ENCODE data around the gene SPSB3.

The SPSB3 gene

DNA sequence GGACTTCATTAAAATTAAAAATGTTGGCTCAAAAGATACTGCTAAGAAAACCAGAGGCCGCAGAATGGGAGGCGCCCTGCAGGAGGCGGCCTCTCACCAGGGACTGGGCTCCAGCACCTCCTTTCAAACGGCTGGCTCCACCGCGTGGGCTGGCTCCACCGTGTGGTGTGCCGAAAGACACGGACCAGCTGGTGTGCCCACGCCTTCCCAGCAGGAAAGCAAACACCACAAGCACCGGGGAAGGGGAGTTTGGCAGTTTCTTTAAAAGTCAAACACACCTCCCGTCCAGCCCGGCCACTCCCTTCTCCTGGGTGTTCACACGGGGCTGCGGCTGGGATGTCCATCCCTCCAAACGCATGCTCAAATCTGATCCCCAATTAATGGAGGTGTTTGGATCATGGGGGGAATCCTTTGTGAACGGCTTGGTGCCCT lies 30.4 kb upstream of the SPSB3 start:
- TF ChIP-seq, protein P1, sequence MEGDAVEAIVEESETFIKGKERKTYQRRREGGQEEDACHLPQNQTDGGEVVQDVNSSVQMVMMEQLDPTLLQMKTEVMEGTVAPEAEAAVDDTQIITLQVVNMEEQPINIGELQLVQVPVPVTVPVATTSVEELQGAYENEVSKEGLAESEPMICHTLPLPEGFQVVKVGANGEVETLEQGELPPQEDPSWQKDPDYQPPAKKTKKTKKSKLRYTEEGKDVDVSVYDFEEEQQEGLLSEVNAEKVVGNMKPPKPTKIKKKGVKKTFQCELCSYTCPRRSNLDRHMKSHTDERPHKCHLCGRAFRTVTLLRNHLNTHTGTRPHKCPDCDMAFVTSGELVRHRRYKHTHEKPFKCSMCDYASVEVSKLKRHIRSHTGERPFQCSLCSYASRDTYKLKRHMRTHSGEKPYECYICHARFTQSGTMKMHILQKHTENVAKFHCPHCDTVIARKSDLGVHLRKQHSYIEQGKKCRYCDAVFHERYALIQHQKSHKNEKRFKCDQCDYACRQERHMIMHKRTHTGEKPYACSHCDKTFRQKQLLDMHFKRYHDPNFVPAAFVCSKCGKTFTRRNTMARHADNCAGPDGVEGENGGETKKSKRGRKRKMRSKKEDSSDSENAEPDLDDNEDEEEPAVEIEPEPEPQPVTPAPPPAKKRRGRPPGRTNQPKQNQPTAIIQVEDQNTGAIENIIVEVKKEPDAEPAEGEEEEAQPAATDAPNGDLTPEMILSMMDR (IDR thresholded peaks at IDR 0.05), result no peak
- no peaks in the 10 kb centered on the region for H3K4me1 ChIP-seq
- no peaks in the 10 kb centered on the region for H3K27me3 ChIP-seq
- intact Hi-C loops (cut with DNase I; ENCODE audit: low total_unique reads), result no loop called here
- no peak for DNase-seq
- H3K4me3 ChIP-seq, result no peak overlapping the region
- peaks cover 47 to 77% (median 69%) of the 10 kb centered on the region in 3 donors for H3K36me3 ChIP-seq
- H3K27ac ChIP-seq, result no peak overlapping the region
- H3K9me3 ChIP-seq, result no peaks in the 10 kb centered on the region

DNA sequence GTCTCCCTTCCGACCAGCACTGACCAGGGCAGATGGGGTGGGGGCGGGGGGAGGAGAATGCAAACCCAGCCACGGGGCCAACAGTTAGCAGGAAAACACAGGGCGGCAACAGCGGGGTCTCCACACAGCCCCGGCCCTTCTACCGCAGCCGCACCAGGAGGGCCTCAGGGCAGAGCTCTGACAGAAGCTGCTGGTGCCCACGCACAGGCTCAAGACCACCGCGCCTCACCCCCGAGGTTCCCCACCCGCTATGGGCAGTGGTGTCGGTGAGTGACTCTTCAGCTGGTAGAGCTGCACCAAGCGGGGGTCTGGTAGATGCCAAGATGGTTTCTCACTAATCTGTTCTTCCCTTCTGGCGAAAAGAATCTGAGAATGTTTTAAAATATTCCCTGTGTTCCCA lies 28.2 kb upstream of the SPSB3 start:
- H3K4me1 ChIP-seq, result no peaks in the 10 kb centered on the region
- H3K27ac ChIP-seq, result no peak overlapping the region
- no peaks in the 10 kb centered on the region for H3K9me3 ChIP-seq
- intact Hi-C loops (cut with DNase I; ENCODE audit: low total_unique reads), result no loop called here
- H3K4me3 ChIP-seq, result no peak overlapping the region
- TF ChIP-seq, protein P1 (IDR thresholded peaks at IDR 0.05), result no peak
- DNase-seq, result no peak
- peaks cover 35 to 76% (median 67%) of the 10 kb centered on the region in 3 donors for H3K36me3 ChIP-seq
- no peaks in the 10 kb centered on the region for H3K27me3 ChIP-seq

DNA sequence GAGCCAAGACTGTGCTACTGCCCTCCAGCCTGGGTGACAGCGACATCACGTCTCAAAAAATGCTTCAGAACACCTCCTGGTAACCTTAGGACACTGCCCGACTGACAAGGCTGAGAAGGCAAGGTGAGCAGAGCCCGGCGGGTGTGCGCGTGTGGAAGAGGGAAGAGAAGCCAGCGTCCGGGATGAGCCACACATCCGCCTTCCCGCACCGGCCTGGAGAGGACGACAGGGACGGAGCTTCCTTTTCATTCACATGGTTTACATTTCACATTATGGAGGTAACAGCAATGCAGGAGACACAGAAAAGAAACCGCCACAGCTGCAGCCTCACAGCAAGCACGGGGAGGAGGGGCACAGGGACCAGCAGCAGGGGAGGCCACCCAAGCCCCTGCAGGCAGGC lies 27.7 kb upstream of the SPSB3 start:
- no peaks in the 10 kb centered on the region for H3K4me1 ChIP-seq
- H3K27ac ChIP-seq, result no peak overlapping the region
- peaks cover 35 to 76% (median 62%) of the 10 kb centered on the region in 3 donors for H3K36me3 ChIP-seq
- TF ChIP-seq, protein P1 (IDR thresholded peaks at IDR 0.05), result no peak
- no peaks in the 10 kb centered on the region for H3K27me3 ChIP-seq
- intact Hi-C loops (cut with DNase I; ENCODE audit: low total_unique reads), result no loop called here
- no peaks in the 10 kb centered on the region for H3K9me3 ChIP-seq
- no peak for DNase-seq
- no peak overlapping the region for H3K4me3 ChIP-seq

DNA sequence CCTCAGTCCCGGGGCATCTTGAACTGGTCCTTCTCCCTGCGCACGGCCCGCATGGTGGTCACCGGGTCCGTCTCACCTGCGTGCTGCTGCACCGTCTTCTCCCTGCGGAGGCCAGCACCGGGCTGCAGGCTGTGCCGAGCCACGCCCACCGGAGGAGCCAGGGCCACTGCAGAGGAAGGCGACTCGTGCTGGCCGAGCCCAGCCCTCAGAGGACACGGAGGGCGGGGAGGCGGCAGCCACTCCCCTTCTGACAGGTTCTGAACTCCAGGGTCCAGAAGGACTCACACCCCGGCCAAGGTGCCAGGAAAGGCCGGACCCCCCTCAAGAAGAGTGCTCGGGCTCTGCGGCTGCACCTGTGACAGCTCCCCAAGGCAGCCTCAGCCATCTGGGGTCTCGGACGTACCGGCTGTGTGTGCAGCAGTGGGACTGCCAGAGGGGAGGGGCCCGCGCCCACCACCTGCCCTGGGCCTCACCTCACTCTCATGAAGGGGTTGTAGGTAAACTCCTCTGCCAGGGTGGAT lies 27.0 kb upstream of the SPSB3 start:
- H3K27me3 ChIP-seq, result no peaks in the 10 kb centered on the region
- TF ChIP-seq, protein P1 (IDR thresholded peaks at IDR 0.05), result no peak
- peaks cover 35 to 72% (median 60%) of the 10 kb centered on the region in 3 donors for H3K36me3 ChIP-seq
- no peak overlapping the region for H3K4me3 ChIP-seq
- DNase-seq, result no peak
- no peaks in the 10 kb centered on the region for H3K4me1 ChIP-seq
- H3K27ac ChIP-seq, result no peak overlapping the region
- no peaks in the 10 kb centered on the region for H3K9me3 ChIP-seq
- intact Hi-C loops (cut with DNase I; ENCODE audit: low total_unique reads), result no loop called here

DNA sequence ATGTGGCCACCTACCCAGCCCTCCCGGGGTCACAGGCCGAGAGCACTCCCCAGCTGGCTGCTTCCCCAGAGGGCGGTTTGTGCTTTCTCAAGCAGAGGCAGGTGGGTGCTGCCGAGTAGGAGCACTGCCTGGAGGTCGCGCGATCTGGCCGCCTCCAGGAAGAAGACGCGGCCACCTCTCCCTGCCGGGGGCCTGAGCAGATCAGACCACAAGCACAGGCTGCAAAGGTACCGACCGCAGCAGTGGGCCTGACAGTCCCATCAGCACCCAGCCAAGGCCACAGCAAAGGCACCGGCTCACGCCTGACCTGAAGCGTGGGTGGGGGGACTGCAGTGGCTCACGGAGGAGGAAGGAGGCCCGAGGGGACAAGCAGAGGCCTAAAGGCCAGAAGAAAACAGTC lies 26.3 kb upstream of the SPSB3 start:
- Histone ChIP-seq H3K36me3 (peaks cover 35 to 66% (median 54%) of the 10 kb centered on the region in 3 donors), H3K9me3 (no peaks in the 10 kb centered on the region), H3K4me3 (no peak overlapping the region), H3K27ac (no peak overlapping the region), H3K27me3 (no peaks in the 10 kb centered on the region), H3K4me1 (no peaks in the 10 kb centered on the region)
- TF ChIP-seq, protein P1 (IDR thresholded peaks at IDR 0.05), result no peak
- DNase-seq, result no peak
- intact Hi-C loops (cut with DNase I; ENCODE audit: low total_unique reads), result no loop called here

DNA sequence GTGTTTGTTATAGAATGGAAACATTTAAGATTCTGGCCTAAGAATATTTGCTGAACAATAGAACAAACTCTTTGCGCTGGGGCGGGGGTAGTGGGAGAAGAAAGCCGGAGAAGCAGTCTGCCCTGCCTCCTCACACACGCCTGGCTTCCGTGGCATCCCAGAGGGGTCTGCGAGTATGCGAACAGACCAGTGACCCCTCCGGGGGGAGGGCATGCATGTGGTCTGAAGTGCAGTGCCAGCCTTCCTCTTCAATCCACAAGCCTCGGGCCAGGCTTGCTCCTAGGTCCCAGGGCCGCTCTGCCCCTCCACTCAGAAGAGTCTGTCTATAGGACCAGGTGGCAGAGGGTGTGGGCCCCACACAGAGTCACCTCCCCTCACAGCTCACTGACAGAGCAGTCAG lies 25.3 kb upstream of the SPSB3 start:
- peaks cover 35 to 56% (median 52%) of the 10 kb centered on the region in 3 donors for H3K36me3 ChIP-seq
- no peak overlapping the region for H3K27ac ChIP-seq
- H3K4me1 ChIP-seq, result no peaks in the 10 kb centered on the region
- intact Hi-C loops (cut with DNase I; ENCODE audit: low total_unique reads), result no loop called here
- H3K27me3 ChIP-seq, result no peaks in the 10 kb centered on the region
- no peak for DNase-seq
- TF ChIP-seq, protein P1 (IDR thresholded peaks at IDR 0.05), result no peak
- no peak overlapping the region for H3K4me3 ChIP-seq
- H3K9me3 ChIP-seq, result no peaks in the 10 kb centered on the region
